Stomach (tissue), 4 donors: ENCODE data around the gene PRKCB.

Experiments used
- POLR2AphosphoS5 ChIP-seq, 3 donors: sonication (generic); formaldehyde crosslinking; IDR thresholded peaks; one replicate each; pipeline ENCODE4 v1.6.1; 2016; ENCODE audit warnings: antibody characterized with exemption in 3 of 3
- TF ChIP-seq, protein P1 (sequence below), 7 experiments: fragments of 450-650 bp in 4 of 7; fragments of 200-600 bp in 3 of 7; sonication (generic) in 3 of 7; IDR thresholded peaks; one replicate each; pipeline ENCODE4 v1.5.1; 2016 to 2019; ENCODE audit warnings: antibody characterized with exemption in 7 of 7, control low read depth in 2 of 7, mild to moderate bottlenecking in 1 of 7

DNA sequence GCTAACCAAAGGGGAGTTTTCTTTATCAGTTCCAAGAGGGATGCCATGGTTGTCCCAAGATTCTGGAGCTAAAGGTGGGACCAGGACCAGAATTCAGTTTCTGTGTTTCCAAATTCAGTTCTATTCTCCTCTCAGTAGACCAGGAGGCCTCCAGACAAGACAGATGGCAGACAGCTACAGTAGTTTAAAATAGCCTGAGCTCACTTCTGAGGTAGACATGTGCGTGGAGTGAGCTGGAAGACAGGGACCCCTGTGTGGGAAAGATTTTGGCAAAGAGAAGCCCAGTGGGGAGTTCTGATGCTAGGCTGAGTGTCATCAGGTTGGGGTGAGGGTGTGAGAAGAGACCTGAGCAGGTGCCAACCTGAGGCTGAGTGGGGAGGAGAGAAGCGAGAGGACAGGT lies 95.4 kb downstream of the PRKCB start:
- TF ChIP-seq, protein P1, sequence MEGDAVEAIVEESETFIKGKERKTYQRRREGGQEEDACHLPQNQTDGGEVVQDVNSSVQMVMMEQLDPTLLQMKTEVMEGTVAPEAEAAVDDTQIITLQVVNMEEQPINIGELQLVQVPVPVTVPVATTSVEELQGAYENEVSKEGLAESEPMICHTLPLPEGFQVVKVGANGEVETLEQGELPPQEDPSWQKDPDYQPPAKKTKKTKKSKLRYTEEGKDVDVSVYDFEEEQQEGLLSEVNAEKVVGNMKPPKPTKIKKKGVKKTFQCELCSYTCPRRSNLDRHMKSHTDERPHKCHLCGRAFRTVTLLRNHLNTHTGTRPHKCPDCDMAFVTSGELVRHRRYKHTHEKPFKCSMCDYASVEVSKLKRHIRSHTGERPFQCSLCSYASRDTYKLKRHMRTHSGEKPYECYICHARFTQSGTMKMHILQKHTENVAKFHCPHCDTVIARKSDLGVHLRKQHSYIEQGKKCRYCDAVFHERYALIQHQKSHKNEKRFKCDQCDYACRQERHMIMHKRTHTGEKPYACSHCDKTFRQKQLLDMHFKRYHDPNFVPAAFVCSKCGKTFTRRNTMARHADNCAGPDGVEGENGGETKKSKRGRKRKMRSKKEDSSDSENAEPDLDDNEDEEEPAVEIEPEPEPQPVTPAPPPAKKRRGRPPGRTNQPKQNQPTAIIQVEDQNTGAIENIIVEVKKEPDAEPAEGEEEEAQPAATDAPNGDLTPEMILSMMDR (IDR thresholded peaks at IDR 0.05) = no peak
- no peak for TF ChIP-seq POLR2AphosphoS5 (IDR thresholded peaks at IDR 0.05)
